HepG2 (cell line): ENCODE measurements around the gene PHKG1. TPM values are rescaled to one million over a fixed set of nuclear protein-coding genes. Genes with fewer than 3 reads are reported as not detected.
A peak's percentile ranks its signal among the peaks of the same experiment; 100 is the strongest.

ENCODE experiments used
- FOSL2 ChIP-seq: sonication (generic); formaldehyde crosslinking; IDR thresholded peaks from 2 replicates; pipeline ENCODE4 v1.4.0; 2020; ENCODE audit warnings: missing genetic modification reagents
- FOXK1 ChIP-seq: sonication (generic); formaldehyde crosslinking; IDR thresholded peaks from 2 replicates; pipeline ENCODE4 v1.4.0; 2020; ENCODE audit warnings: low read depth, missing genetic modification reagents, borderline replicate concordance
- FOXK2 ChIP-seq: fragments of 450-650 bp; IDR thresholded peaks from 2 replicates; pipeline ENCODE4 v1.6.1; 2016
- HMG20B ChIP-seq: conservative IDR thresholded peaks from 2 replicates; pipeline ENCODE4 v1.6.1; 2016; ENCODE audit warnings: missing genetic modification reagents, missing compliant biosample characterization
- HOXA9 ChIP-seq: sonication (generic); formaldehyde crosslinking; IDR thresholded peaks from 2 replicates; pipeline ENCODE4 v1.8.1; 2022; ENCODE audit warnings: missing genetic modification reagents, mild to moderate bottlenecking, moderate library complexity, borderline replicate concordance
- ISL2 ChIP-seq: sonication (generic); formaldehyde crosslinking; IDR thresholded peaks from 2 replicates; pipeline ENCODE4 v1.5.0; 2020; ENCODE audit warnings: missing genetic modification reagents
- MED1 ChIP-seq: sonication (generic); formaldehyde crosslinking; IDR thresholded peaks from 2 replicates; pipeline ENCODE4 v1.4.0; 2020; ENCODE audit warnings: missing genetic modification reagents
- NR2F6 ChIP-seq, 2 experiments: IDR thresholded peaks; 2 replicates each; pipeline ENCODE4 v1.6.1; 2016; ENCODE audit warnings: antibody characterized with exemption in 1 of 2, mild to moderate bottlenecking in 1 of 2
- POGZ ChIP-seq: sonication (generic); formaldehyde crosslinking; IDR thresholded peaks from 2 replicates; pipeline ENCODE4 v1.4.0; 2020; ENCODE audit warnings: mild to moderate bottlenecking, missing genetic modification reagents
- RFXAP ChIP-seq: sonication (generic); formaldehyde crosslinking; IDR thresholded peaks from 2 replicates; pipeline ENCODE4 v1.4.0; 2020; ENCODE audit warnings: missing genetic modification reagents, borderline replicate concordance
- SOX13 ChIP-seq, 3 experiments: fragments of 450-650 bp in 1 of 3; sonication (generic) in 1 of 3; formaldehyde crosslinking in 1 of 3; IDR thresholded peaks in 2 of 3; conservative IDR thresholded peaks in 1 of 3; 2 replicates each; pipeline versions ENCODE4 v1.5.0 to v1.6.1; 2016 to 2020; ENCODE audit warnings: antibody characterized with exemption in 1 of 3, mild to moderate bottlenecking in 1 of 3, missing compliant biosample characterization in 1 of 3, missing genetic modification reagents in 1 of 3, moderate library complexity in 1 of 3
- ZBTB7A ChIP-seq: sonication (generic); formaldehyde crosslinking; IDR thresholded peaks from 2 replicates; pipeline ENCODE4 v1.8.0; 2022; ENCODE audit warnings: mild to moderate bottlenecking, missing genetic modification reagents
- ZFP36 ChIP-seq: fragments of 150-350 bp; IDR thresholded peaks from 2 replicates; pipeline ENCODE4 v1.6.1; 2018; ENCODE audit warnings: borderline replicate concordance, low read length, low read depth; ENCODE audit not compliant: partially characterized antibody
- ZNF446 ChIP-seq: sonication (generic); formaldehyde crosslinking; IDR thresholded peaks from 2 replicates; pipeline ENCODE4 v1.5.0; 2020; ENCODE audit warnings: mild to moderate bottlenecking, missing genetic modification reagents
- ZNF589 ChIP-seq: sonication (generic); formaldehyde crosslinking; conservative IDR thresholded peaks from 2 replicates; pipeline ENCODE4 v1.8.0; 2022; ENCODE audit warnings: mild to moderate bottlenecking, moderate library complexity, missing genetic modification reagents
- polyA plus RNA-seq, 8 experiments: library from polyadenylated mRNA; depleted of rRNA in 3 of 8; stranded (reverse) in 7 of 8; unstranded in 1 of 8; fragments of >200 nt; fragmentation: Illumina TruSeq in 4 of 8; extraction: Trizol in 4 of 8; gene quantifications; 2 replicates each; pipeline versions ENCODE4 v1.2.1 to v1.2.3, GENCODE V29; 2011 to 2016; ENCODE audit warnings: low read depth in 4 of 8, missing spikeins in 1 of 8, mixed read lengths in 1 of 8; ENCODE audit not compliant: insufficient read depth in 1 of 8
- total RNA-seq, 5 experiments: library from RNA; depleted of rRNA; stranded (reverse); fragments of >200 nt; fragmentation: Illumina TruSeq; extraction: Trizol; gene quantifications; 2 replicates each; pipeline ENCODE4 v1.2.3, GENCODE V29; 2016; ENCODE audit warnings: low read depth in 1 of 5
- TF ChIP-seq, protein P1 (sequence below): sonication (generic); formaldehyde crosslinking; IDR thresholded peaks from 2 replicates; pipeline ENCODE4 v1.4.0; 2020; ENCODE audit warnings: missing genetic modification reagents, borderline replicate concordance
- TF ChIP-seq, protein P2 (sequence below): IDR thresholded peaks from 2 replicates; pipeline ENCODE4 v1.6.1; 2016; ENCODE audit warnings: low read depth, missing genetic modification reagents, missing compliant biosample characterization
- TF ChIP-seq, protein P3 (sequence below): sonication (generic); formaldehyde crosslinking; IDR thresholded peaks from 2 replicates; pipeline ENCODE4 v1.5.0; 2020; ENCODE audit warnings: mild to moderate bottlenecking, missing genetic modification reagents, borderline replicate concordance
- TF ChIP-seq, protein P4 (sequence below): sonication (generic); formaldehyde crosslinking; IDR thresholded peaks from 2 replicates; pipeline ENCODE4 v1.9.0; 2021; ENCODE audit warnings: missing genetic modification reagents, borderline replicate concordance

PHKG1 gene
- total and polyA plus RNA-seq, 2 of the 13 experiments (the other 11 are each of a cell fraction or from before 2014, with no cell fraction given): 0.44 to 0.71 TPM

DNA sequence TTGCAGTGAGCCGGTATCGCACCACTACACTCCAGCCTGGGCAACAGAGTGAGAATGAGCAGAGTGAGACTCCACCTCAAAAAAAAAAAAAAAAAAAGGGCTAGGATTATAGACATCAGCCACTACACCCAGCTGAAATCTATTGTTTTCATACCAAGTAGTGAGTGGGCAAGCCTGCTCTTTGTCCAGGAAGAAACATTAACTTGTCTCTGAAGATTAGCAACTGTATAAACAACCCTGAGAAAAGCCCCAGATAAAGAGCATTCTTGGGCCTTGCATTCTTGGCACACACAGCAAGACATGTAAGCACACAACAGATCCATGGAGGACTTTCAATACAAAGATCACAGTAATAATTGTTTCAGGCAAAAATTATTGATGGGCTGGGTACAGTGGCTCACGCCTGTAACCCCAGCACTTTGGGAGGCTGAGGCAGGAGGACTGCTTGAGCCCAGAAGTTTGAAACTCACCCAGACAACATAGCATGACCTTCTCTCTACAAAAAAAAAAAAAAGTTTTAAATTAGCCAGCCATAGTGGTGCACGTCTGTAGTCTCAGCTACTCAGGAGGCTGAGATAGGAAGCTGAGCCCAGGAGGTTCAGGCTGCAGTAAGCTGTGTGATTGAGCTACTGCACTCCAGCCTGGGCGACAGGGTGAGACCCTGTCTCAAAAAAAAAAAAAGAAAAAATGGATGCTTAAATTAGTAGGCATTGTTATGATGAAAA is 45.9 kb downstream of the PHKG1 start (continued):
- TF ChIP-seq MED1 (CRISPR knock-in tag) (0 out of 2 replicates have a peak, but pooled peaks have one; percentile 15), FOXK2 (no peak), ISL2 (no peak), SOX13 (IDR thresholded peaks at IDR 0.05) (peak; percentile 56; the same call in 1 of the 2 replicates), SOX13 (CRISPR knock-in tag; conservative IDR thresholded peaks at IDR 0.05 in 1 of 2, IDR thresholded peaks at IDR 0.05 in 1 of 2) (peak in 1 of 2 experiments; percentile 80; a peak in 2 of 4 replicates), ZBTB7A (CRISPR knock-in tag) (no peak; the same call in 1 of the 2 replicates), POGZ (CRISPR knock-in tag) (no peak), HMG20B (CRISPR knock-in tag) (no peak), FOXK1 (CRISPR knock-in tag) (no peak), NR2F6 (IDR thresholded peaks at IDR 0.05) (0 out of 2 replicates have a peak, but pooled peaks have one; percentile 16), NR2F6 (CRISPR knock-in tag; IDR thresholded peaks at IDR 0.05) (no peak), ZNF589 (CRISPR knock-in tag) (no peak), HOXA9 (CRISPR knock-in tag) (no peak), RFXAP (CRISPR knock-in tag) (no peak), ZNF446 (CRISPR knock-in tag) (no peak), ZFP36 (no peak), FOSL2 (CRISPR knock-in tag) (no peak)
- TF ChIP-seq, protein P1, sequence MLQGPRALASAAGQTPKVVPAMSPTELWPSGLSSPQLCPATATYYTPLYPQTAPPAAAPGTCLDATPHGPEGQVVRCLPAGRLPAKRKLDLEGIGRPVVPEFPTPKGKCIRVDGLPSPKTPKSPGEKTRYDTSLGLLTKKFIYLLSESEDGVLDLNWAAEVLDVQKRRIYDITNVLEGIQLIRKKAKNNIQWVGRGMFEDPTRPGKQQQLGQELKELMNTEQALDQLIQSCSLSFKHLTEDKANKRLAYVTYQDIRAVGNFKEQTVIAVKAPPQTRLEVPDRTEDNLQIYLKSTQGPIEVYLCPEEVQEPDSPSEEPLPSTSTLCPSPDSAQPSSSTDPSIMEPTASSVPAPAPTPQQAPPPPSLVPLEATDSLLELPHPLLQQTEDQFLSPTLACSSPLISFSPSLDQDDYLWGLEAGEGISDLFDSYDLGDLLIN: no peak
- TF ChIP-seq, protein P2, sequence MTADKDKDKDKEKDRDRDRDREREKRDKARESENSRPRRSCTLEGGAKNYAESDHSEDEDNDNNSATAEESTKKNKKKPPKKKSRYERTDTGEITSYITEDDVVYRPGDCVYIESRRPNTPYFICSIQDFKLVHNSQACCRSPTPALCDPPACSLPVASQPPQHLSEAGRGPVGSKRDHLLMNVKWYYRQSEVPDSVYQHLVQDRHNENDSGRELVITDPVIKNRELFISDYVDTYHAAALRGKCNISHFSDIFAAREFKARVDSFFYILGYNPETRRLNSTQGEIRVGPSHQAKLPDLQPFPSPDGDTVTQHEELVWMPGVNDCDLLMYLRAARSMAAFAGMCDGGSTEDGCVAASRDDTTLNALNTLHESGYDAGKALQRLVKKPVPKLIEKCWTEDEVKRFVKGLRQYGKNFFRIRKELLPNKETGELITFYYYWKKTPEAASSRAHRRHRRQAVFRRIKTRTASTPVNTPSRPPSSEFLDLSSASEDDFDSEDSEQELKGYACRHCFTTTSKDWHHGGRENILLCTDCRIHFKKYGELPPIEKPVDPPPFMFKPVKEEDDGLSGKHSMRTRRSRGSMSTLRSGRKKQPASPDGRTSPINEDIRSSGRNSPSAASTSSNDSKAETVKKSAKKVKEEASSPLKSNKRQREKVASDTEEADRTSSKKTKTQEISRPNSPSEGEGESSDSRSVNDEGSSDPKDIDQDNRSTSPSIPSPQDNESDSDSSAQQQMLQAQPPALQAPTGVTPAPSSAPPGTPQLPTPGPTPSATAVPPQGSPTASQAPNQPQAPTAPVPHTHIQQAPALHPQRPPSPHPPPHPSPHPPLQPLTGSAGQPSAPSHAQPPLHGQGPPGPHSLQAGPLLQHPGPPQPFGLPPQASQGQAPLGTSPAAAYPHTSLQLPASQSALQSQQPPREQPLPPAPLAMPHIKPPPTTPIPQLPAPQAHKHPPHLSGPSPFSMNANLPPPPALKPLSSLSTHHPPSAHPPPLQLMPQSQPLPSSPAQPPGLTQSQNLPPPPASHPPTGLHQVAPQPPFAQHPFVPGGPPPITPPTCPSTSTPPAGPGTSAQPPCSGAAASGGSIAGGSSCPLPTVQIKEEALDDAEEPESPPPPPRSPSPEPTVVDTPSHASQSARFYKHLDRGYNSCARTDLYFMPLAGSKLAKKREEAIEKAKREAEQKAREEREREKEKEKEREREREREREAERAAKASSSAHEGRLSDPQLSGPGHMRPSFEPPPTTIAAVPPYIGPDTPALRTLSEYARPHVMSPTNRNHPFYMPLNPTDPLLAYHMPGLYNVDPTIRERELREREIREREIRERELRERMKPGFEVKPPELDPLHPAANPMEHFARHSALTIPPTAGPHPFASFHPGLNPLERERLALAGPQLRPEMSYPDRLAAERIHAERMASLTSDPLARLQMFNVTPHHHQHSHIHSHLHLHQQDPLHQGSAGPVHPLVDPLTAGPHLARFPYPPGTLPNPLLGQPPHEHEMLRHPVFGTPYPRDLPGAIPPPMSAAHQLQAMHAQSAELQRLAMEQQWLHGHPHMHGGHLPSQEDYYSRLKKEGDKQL (CRISPR knock-in tag): no peak
- TF ChIP-seq, protein P3, sequence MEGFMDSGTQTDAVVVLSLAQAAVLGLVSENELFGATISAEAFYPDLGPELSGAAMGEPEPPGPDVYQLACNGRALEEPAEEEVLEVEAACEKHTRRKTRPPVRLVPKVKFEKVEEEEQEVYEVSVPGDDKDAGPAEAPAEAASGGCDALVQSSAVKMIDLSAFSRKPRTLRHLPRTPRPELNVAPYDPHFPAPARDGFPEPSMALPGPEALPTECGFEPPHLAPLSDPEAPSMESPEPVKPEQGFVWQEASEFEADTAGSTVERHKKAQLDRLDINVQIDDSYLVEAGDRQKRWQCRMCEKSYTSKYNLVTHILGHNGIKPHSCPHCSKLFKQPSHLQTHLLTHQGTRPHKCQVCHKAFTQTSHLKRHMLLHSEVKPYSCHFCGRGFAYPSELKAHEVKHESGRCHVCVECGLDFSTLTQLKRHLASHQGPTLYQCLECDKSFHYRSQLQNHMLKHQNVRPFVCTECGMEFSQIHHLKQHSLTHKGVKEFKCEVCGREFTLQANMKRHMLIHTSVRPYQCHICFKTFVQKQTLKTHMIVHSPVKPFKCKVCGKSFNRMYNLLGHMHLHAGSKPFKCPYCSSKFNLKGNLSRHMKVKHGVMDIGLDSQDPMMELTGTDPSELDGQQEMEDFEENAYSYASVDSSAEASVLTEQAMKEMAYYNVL (CRISPR knock-in tag): no peak
- TF ChIP-seq, protein P4, sequence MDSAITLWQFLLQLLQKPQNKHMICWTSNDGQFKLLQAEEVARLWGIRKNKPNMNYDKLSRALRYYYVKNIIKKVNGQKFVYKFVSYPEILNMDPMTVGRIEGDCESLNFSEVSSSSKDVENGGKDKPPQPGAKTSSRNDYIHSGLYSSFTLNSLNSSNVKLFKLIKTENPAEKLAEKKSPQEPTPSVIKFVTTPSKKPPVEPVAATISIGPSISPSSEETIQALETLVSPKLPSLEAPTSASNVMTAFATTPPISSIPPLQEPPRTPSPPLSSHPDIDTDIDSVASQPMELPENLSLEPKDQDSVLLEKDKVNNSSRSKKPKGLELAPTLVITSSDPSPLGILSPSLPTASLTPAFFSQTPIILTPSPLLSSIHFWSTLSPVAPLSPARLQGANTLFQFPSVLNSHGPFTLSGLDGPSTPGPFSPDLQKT: no peak
